Measurements from ENCODE around the gene ABCG2.

DNA sequence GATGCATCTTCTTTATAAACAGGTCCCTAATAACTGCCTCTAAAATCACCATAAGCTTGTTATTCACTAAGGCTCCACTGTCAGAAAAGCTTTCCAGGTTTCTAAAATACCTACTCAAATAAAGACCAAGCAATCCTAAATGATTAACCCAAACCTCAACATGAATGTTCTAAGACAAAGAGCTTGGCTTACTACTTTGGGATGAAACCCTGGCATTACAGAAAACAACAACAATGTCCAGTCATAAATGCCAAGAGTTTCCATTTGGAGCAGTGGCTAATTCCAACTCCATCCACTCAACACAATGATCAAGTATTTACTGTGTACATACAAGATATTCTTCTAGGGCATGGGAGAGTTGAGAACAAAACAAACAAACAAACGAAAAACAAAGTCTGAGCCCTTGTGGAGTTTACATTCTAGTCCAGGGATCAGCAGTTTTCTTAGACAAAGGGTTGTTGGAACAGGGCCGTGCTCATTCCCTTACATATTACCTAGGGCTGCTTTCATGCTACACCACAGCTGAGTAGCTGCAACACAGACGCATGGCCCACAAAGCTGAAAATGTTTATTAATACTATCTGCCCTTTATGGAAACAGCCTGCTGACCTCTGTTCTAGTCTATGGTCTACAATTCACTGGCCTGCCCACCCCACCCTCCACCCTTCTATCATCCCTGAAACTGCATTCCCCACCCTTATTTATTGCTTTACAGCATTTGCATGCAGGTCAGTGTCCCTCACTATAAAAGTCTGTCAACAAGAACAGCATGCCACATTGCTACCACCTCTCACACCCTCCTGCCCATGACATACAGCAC is 23.7 kb downstream of the ABCG2 start:
- TF ChIP-seq, protein P1, sequence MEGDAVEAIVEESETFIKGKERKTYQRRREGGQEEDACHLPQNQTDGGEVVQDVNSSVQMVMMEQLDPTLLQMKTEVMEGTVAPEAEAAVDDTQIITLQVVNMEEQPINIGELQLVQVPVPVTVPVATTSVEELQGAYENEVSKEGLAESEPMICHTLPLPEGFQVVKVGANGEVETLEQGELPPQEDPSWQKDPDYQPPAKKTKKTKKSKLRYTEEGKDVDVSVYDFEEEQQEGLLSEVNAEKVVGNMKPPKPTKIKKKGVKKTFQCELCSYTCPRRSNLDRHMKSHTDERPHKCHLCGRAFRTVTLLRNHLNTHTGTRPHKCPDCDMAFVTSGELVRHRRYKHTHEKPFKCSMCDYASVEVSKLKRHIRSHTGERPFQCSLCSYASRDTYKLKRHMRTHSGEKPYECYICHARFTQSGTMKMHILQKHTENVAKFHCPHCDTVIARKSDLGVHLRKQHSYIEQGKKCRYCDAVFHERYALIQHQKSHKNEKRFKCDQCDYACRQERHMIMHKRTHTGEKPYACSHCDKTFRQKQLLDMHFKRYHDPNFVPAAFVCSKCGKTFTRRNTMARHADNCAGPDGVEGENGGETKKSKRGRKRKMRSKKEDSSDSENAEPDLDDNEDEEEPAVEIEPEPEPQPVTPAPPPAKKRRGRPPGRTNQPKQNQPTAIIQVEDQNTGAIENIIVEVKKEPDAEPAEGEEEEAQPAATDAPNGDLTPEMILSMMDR (IDR thresholded peaks at IDR 0.05), result no peak
- TF ChIP-seq POLR2A (IDR thresholded peaks at IDR 0.05), result no peak

Data from prostate gland (tissue), 2 donors.